ENCODE results near the gene TRABD2B.

- no peak for TF ChIP-seq FOSL1 (IDR thresholded peaks at IDR 0.05; ENCODE audit: low read depth)
- no peak for TF ChIP-seq EZH2 (IDR thresholded peaks at IDR 0.05)
- TF ChIP-seq CBX3 (IDR thresholded peaks at IDR 0.05; ENCODE audit: low read depth): no peak
- no peak for TF ChIP-seq CEBPB (IDR thresholded peaks at IDR 0.05; ENCODE audit: low read depth)
- TF ChIP-seq CTCF (IDR thresholded peaks at IDR 0.05 in 2 of 3, conservative IDR thresholded peaks at IDR 0.05 in 1 of 3; ENCODE audit: borderline replicate concordance in 1 of 3, insufficient read depth in 1 of 3, low read depth in 2 of 3, low read length in 2 of 3): no peak
Measured at GRCh38 chr1:47711848-47712492, 285.2 kb downstream of the TRABD2B start.

Measured in HCT116 (cell line).